Measurements from ENCODE around the gene TCOF1.

Gene TCOF1

GRCh38 chr5:150357326-150358260 is at the start of gene TCOF1:
TSS of gene TCOF1 (plus strand) at chr5:150357697. CDS start at chr5:150357747, 50 bp downstream.
- peak; percentile 96 for DNase-seq (ENCODE audit: low spot score)

- no peak for DNase-seq (ENCODE audit: low spot score)
Observed at GRCh38 chr5:150309101-150309885, 48.2 kb upstream of the TCOF1 start.

GRCh38 chr5:150309886-150310239 is 47.6 kb upstream of the TCOF1 start:
- DNase-seq (ENCODE audit: low spot score) = no peak

- peak; percentile 33 for DNase-seq (ENCODE audit: low spot score)
Observed at GRCh38 chr5:150310246-150310645, 47.3 kb upstream of the TCOF1 start.

- no peak for DNase-seq (ENCODE audit: low spot score)
Observed at GRCh38 chr5:150311015-150311692, 46.3 kb upstream of the TCOF1 start.

- DNase-seq (ENCODE audit: low spot score) = no peak
Observed at GRCh38 chr5:150312518-150312917, 45.0 kb upstream of the TCOF1 start.

GRCh38 chr5:150313501-150313900 is 44.0 kb upstream of the TCOF1 start:
- no peak for DNase-seq (ENCODE audit: low spot score)

- peak; percentile 33 for DNase-seq (ENCODE audit: low spot score)
Observed at GRCh38 chr5:150313921-150314716, 43.4 kb upstream of the TCOF1 start.

GRCh38 chr5:150315245-150315644 is 42.3 kb upstream of the TCOF1 start:
- no peak for DNase-seq (ENCODE audit: low spot score)

GRCh38 chr5:150316320-150316719 is 41.2 kb upstream of the TCOF1 start:
- no peak for DNase-seq (ENCODE audit: low spot score)

GRCh38 chr5:150317048-150318003 is 40.2 kb upstream of the TCOF1 start:
- peak; percentile 99 for DNase-seq (ENCODE audit: low spot score)

GRCh38 chr5:150318613-150319483 is 38.6 kb upstream of the TCOF1 start:
- DNase-seq (ENCODE audit: low spot score) = no peak

GRCh38 chr5:150319484-150319790 is 38.1 kb upstream of the TCOF1 start:
- no peak for DNase-seq (ENCODE audit: low spot score)

GRCh38 chr5:150320044-150320613 is 37.4 kb upstream of the TCOF1 start:
- DNase-seq (ENCODE audit: low spot score) = peak; percentile 93

- DNase-seq (ENCODE audit: low spot score) = no peak
Observed at GRCh38 chr5:150321211-150321610, 36.3 kb upstream of the TCOF1 start.

- DNase-seq (ENCODE audit: low spot score) = peak; percentile 22
Observed at GRCh38 chr5:150321784-150322183, 35.7 kb upstream of the TCOF1 start.

- peak; percentile 83 for DNase-seq (ENCODE audit: low spot score)
Observed at GRCh38 chr5:150322202-150322601, 35.3 kb upstream of the TCOF1 start.

- DNase-seq (ENCODE audit: low spot score) = no peak
Observed at GRCh38 chr5:150323092-150323491, 34.4 kb upstream of the TCOF1 start.

GRCh38 chr5:150323819-150324218 is 33.7 kb upstream of the TCOF1 start:
- DNase-seq (ENCODE audit: low spot score) = no peak

Measured in kidney tubule cell (primary cell).